IPS DF 19.7 (cell line): ENCODE results near the gene ZNF609.
"Not testable (repeated sequence)": the region's sequence is repeated elsewhere in the genome, so short reads cannot be mapped to it uniquely, and the experiment has no call there.

Experiments used
- DNase-seq: peaks from one replicate; pipeline ENCODE4 v3.0.0-alpha.2; 2013; ENCODE audit warnings: low read depth, low spot score

The ZNF609 gene

DNA sequence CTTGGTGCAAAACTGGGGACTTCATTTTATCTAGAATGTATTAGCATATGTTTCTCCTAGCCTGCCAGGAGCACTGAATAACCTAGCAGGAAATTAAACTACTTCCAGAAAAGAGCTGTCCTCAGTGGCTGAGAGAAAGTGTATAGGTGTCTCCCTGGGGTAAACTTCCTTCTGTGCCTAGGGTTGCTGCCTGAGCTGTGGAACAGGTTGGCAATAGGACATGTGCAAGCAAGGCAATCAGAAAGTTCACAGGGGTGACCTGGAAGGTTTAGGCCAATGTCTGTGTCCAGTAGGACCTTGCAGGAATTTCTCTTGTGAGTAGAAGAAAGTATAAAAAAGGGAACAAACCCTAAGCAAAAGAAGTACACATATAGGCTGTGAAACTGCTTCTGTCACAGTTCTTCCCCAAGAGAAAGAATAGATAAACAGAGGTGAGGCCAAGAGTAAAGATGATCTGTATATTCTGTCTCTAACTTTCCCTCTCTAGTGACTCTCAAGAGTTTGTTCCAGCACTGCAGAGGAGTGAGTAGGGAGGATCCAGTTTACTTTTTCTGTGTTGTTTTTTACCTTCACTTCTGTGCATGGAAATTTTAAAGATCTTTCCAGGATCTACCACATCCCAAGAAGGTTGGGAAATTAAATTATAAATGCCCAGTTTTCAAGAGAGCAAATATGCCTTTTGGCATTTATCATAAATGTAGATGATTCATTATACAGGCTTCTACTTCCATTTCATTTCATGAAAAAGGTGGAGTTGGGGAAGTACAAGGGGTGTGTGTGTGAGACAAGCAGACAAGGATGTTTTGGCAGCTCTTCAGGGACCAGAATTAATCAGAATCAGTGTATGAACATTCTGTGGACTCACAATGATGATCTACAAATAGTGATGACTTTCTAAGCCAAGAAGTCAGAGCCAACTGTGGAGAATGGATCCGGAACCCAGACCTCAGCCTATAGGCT, 159.8 kb downstream of the ZNF609 start:
- no peak for DNase-seq

- DNase-seq: no peak
Measured at GRCh38 chr15:64621056-64621455, 160.7 kb downstream of the ZNF609 start.

DNA sequence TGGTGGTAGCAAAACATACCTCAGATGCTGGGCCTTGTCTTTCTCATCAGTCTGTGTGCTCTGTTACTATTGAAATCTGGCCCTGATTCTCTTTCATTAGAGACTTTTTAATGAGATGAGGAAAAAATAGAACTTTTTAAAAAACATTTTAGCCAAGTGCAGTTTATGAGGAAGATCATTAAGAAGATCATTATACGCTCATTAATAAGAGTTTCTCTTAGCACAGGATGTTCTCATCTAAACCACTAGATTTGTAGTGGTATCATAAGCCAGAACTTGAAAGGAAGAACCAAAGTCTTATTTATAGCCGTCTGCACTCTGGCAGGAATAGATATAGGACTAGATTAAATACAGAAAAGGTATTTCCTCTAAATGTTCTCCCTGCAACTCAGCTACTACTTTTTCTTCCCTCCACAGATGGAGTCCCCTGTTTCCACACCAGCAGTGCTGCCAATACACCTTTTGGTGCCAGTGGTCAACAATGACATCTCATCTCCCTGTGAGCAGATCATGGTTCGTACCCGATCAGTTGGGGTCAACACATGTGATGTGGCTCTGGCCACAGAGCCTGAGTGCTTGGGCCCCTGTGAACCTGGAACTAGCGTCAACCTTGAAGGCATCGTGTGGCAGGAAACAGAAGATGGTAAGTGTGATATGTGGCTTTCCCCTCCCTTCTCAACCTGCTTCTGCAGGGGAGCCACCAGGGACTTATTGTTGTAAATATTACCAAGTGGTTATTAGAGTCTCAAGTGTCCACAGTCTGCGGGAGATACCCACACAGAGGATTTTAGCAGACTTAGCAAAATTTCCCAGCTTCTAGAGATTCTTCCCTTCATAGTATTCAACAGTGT, 162.3 kb downstream of the ZNF609 start:
- no peak for DNase-seq

GRCh38 chr15:64623347-64623996, 163.1 kb downstream of the ZNF609 start:
- DNase-seq: no peak

GRCh38 chr15:64624242-64624641, 163.9 kb downstream of the ZNF609 start:
- DNase-seq: no peak

DNA sequence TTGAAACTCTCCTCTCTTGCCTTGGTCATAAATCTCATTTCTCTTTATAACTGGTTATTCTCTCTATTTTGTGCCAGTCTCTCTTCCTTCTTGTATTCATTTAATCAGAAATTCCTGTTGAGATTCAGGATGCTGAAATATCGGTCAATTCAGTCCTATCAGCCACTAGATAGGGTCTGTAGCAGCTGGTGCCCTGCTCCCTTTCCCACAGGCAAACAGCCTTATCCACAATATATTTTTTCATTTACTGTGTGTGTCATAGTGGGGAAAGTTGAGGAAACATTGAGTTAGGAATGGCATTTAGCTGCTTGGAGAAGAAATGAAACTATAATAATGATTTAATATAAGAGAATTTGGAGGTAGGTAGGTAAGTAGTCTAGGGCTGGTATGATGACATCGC, 168.7 kb downstream of the ZNF609 start:
- DNase-seq: no peak

GRCh38 chr15:64630396-64631107, 170.2 kb downstream of the ZNF609 start:
- DNase-seq: no peak

DNA sequence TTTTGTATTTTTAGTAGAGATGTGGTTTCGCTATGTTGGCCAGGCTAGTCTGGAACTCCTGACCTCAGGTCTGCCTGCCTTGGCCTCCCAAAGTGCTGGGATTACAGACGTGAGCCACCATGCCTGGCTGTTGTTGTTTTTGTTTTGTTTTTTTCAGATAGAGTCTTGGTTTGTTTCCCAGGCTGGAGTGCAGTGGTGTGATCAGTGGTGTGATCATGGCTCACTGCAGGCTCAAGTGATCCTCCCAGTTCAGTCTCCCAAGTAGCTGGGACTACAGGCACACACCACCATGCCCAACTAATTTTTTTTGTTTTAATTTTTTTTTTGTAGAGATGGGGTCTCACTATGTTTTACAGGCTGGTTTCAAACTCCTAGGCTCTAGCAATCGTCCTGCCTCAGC, 172.3 kb downstream of the ZNF609 start:
- DNase-seq: not testable (repeated sequence)

DNA sequence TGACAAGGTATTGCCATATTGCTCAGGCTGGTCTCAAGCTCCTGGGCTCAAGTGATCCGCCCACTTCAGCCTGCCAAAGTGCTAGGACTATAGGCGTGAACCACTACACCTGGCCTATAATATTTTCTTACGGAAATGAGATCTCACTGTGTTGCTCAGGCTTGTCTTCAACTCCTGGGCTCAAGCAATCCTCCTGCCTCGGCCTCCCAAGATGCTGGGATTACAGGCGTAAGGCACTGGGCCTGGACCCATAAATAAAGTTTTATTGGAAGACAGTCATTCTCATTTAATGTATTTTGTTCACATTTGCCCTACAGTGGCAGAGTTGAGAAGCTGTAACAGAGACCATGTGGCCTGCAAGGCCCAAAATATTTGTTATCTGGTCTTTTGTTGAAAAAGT, 173.0 kb downstream of the ZNF609 start:
- DNase-seq: no peak

- DNase-seq: no peak
Measured at GRCh38 chr15:64634027-64634426, 173.6 kb downstream of the ZNF609 start.

- peak; percentile 87 for DNase-seq
Measured at GRCh38 chr15:64634576-64635498, 174.5 kb downstream of the ZNF609 start.

DNA sequence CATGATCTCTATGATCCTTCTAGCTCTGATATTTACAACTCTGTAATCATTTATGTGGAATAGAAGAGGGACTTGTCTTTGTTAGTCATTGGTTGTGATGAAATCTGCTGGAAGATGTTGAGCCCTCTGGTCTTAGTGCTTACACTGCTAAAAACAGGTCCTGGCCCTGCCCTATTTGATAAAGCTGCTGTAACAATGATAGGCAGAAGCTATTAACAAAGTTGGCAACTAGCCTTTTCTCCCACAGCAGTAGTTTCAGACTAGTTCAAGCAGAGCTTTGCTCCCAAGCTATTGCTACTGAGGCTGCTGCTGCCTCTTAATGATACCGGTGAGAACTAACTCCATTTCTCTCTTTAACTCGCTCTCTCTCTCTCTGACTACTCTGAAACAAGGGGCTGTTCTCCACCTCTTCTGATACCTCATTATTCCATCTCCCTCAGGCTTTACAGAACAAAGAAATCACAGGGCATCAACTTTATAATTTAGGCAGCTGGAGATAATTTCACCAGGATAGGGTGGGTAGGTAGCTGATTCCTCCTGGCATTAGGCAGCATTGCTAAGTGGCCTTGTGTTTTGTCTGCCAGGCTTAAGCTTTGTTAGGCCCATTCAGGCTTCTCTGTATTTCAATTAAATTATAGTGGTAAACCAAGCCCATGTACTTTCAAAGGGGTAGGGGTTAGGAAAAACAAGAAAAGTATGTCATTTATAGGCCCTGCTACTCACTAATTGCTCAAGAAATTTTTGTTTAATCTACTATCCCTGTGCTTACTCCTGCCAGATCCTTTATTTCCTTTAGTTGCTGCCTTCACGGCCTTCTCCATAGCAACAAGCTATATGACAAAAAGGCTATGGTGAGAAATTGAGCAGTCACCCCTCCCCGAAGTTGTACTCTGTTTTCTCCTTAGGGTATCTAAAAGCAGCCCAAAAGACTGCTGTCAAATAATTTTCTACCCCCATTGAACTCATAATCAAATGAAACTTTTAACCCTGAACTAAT, 175.4 kb downstream of the ZNF609 start:
- DNase-seq: no peak

GRCh38 chr15:64636556-64636955, 176.2 kb downstream of the ZNF609 start:
- no peak for DNase-seq

DNA sequence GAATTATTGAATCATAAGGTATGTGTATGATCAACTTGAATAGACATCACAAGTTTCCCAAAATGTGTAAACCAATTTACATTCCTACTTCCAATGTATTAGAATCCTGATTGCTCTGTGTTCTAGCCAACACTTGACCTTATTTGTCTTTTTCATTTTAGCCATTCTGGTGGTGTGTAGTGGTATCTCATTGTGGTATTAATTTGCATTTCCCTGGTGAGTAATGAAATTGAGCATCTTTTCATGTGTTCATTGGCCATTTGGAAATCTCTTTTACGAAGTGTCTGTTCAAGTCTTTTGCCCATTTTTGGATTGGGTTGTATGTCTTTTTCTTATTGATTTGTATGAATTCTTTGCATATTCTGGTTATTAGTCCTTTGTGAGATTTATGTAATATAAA, 177.0 kb downstream of the ZNF609 start:
- no peak for DNase-seq

DNA sequence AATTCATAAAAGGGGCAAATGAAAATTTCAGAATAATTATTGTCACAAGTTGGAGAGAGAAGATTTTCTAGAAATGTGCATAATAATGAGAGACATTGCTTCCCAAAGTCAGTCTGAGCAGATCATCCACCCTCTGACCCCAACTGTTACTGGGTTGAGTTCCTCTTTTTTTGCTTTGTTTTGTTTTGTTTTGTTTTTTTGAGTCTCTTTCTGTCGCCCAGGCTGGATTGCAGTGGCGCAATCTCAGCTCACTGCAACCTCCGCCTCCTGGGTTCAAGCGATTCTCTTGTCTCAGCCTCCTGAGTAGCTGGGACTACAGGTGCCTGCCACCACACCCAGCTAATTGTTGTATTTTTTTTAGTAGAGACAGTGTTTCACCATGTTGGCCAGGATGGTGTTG, 179.4 kb downstream of the ZNF609 start:
- DNase-seq: not testable (repeated sequence)

- DNase-seq: no peak
Measured at GRCh38 chr15:64640146-64640871, 179.9 kb downstream of the ZNF609 start.

DNA sequence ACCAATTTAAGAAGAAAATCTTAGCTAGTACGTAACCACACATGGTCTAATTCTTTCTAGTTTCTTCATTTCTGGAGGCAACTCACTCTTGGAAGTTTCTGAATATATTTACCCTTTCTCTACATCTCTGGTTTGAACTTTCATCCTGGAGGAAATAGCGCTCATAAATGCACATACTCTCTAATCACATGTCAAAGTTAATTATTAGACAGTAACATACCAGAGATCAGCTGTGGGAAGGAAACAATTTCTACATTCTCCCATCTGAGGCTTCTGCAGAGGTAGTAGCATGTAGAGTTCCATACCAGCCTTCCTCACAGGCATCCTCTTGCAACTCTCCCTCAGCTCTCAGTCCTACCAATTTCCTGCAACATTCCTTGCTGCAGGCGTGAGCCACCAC, 182.5 kb downstream of the ZNF609 start:
- DNase-seq: no peak

- DNase-seq: no peak
Measured at GRCh38 chr15:64643685-64644084, 183.3 kb downstream of the ZNF609 start.
